Measurements from ENCODE around the gene ARNT2. TPM values are rescaled to one million over a fixed set of nuclear protein-coding genes. Genes with fewer than 3 reads are reported as not detected.

Gene ARNT2
- total and polyA plus RNA-seq, 2 experiments from 2014 or later, result 3.9 to 5.3 TPM

DNA sequence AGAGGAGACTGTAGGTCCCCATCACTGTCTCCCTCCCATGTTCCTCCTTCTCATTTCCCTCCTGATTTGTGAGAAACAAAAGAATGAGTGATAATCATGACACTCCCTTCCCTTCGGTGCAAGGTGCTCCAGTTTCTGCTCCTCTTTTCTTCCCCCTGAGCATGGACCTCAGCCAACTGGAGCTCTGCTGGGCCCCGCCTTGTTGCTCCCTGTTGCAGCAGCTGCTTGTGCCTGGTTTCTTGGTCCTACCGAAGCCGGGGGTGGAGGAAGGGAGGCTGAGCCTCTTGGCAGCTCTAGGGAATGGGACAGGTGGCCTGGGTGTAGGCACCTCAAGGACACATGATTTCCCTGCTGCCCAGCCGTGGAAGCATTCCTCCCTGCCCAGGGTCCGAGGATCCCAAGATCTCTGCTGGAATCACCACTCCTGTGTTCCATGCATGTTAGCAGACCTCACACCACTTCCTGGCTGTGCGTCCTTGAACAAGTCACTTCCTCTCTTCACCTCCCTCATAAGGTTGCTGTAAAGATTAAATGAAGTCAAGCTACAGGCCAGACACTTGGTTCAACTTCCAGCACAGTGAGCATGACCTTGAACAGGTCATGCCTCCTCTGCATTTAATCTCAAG, 159.3 kb downstream of the ARNT2 start:
- Histone ChIP-seq H3K36me3 (replicated peaks; ENCODE audit: insufficient read depth, low read depth) (no peaks in the 10 kb centered on the region), H3K27ac (no peak overlapping the region), H3K4me1 (ENCODE audit: insufficient read depth) (no peaks in the 10 kb centered on the region), H2AFZ (no peak overlapping the region), H3K4me2 (no peak overlapping the region), H3K27me3 (no peaks in the 10 kb centered on the region), H3K4me3 (no peak overlapping the region), H3K9me2 (replicated peaks; ENCODE audit: insufficient read depth) (no peaks in the 10 kb centered on the region), H4K20me1 (ENCODE audit: insufficient read depth, poor library complexity, severe bottlenecking) (no peaks in the 10 kb centered on the region), H3K79me2 (no peaks in the 10 kb centered on the region), H3K9me3 (ENCODE audit: low read depth) (no peaks in the 10 kb centered on the region)
- TF ChIP-seq EZH2 (IDR thresholded peaks at IDR 0.05; ENCODE audit: borderline replicate concordance) (no peak), CTCF (IDR thresholded peaks at IDR 0.05; ENCODE audit: poor library complexity) (no peak), EZH2phosphoT487 (IDR thresholded peaks at IDR 0.05; ENCODE audit: low read depth, severe bottlenecking, unreplicated experiment) (no peak)
- WGBS (ENCODE audit: low lambda C conversion rate, missing lambda C conversion rate), result 93% methylated on average over 7 of the region's 7 CpGs
- DNase-seq (ENCODE audit: low spot score), result no peak

DNA sequence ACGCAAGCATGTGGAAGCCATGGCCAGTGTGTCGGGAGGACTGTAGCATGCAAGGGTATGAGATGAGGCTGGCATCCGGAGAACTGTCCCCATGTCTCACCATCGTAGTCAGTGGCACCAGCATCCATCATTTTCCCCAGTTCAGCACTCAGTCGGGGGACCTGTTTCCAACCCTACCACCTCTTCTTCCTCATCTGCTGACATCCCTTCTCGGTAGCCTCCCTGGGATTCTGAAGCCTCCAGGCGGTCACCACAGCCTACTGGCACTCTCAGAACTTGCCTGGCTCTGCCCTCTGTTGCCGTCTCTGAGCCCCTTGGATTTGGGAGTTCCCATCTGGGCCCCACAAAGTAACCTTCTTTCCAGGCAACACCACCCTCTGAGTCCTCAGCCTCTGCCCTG, 159.9 kb downstream of the ARNT2 start:
- no peak overlapping the region for H3K27ac ChIP-seq
- DNase-seq (ENCODE audit: low spot score), result no peak
- no peaks in the 10 kb centered on the region for H3K27me3 ChIP-seq
- H3K36me3 ChIP-seq (replicated peaks; ENCODE audit: insufficient read depth, low read depth), result no peaks in the 10 kb centered on the region
- no peak overlapping the region for H2AFZ ChIP-seq
- no peak overlapping the region for H3K4me3 ChIP-seq
- no peaks in the 10 kb centered on the region for H3K4me1 ChIP-seq (ENCODE audit: insufficient read depth)
- TF ChIP-seq EZH2 (IDR thresholded peaks at IDR 0.05; ENCODE audit: borderline replicate concordance) (no peak), EZH2phosphoT487 (IDR thresholded peaks at IDR 0.05; ENCODE audit: low read depth, severe bottlenecking, unreplicated experiment) (no peak), CTCF (IDR thresholded peaks at IDR 0.05; ENCODE audit: poor library complexity) (no peak)
- H3K4me2 ChIP-seq, result no peak overlapping the region
- no peaks in the 10 kb centered on the region for H4K20me1 ChIP-seq (ENCODE audit: insufficient read depth, poor library complexity, severe bottlenecking)
- no peaks in the 10 kb centered on the region for H3K9me3 ChIP-seq (ENCODE audit: low read depth)
- H3K79me2 ChIP-seq, result no peaks in the 10 kb centered on the region
- WGBS (ENCODE audit: low lambda C conversion rate, missing lambda C conversion rate), result 96% methylated on average over 8 of the region's 8 CpGs
- H3K9me2 ChIP-seq (replicated peaks; ENCODE audit: insufficient read depth), result no peaks in the 10 kb centered on the region

GRCh38 chr15:80565398-80565797, 161.2 kb downstream of the ARNT2 start:
- H3K4me3 ChIP-seq, result no peak overlapping the region
- no peaks in the 10 kb centered on the region for H3K36me3 ChIP-seq (replicated peaks; ENCODE audit: insufficient read depth, low read depth)
- WGBS (ENCODE audit: low lambda C conversion rate, missing lambda C conversion rate), result 100% methylated on average over 1 of the region's 1 CpG
- DNase-seq (ENCODE audit: low spot score), result no peak
- H3K9me2 ChIP-seq (replicated peaks; ENCODE audit: insufficient read depth), result no peaks in the 10 kb centered on the region
- no peaks in the 10 kb centered on the region for H4K20me1 ChIP-seq (ENCODE audit: insufficient read depth, poor library complexity, severe bottlenecking)
- H3K79me2 ChIP-seq, result no peaks in the 10 kb centered on the region
- H3K27me3 ChIP-seq, result no peaks in the 10 kb centered on the region
- H3K9me3 ChIP-seq (ENCODE audit: low read depth), result no peaks in the 10 kb centered on the region
- H3K27ac ChIP-seq, result no peak overlapping the region
- H3K4me1 ChIP-seq (ENCODE audit: insufficient read depth), result no peaks in the 10 kb centered on the region
- no peak overlapping the region for H3K4me2 ChIP-seq
- TF ChIP-seq EZH2 (IDR thresholded peaks at IDR 0.05; ENCODE audit: borderline replicate concordance), result no peak
- no peak for TF ChIP-seq EZH2phosphoT487 (IDR thresholded peaks at IDR 0.05; ENCODE audit: low read depth, severe bottlenecking, unreplicated experiment)
- TF ChIP-seq CTCF (IDR thresholded peaks at IDR 0.05; ENCODE audit: poor library complexity), result no peak
- no peak overlapping the region for H2AFZ ChIP-seq

Data from hepatocyte (in vitro differentiated cells).